Measurements from ENCODE around the gene S100PBP.
A peak's percentile ranks its signal among the peaks of the same experiment; 100 is the strongest.
"Not testable (repeated sequence)": the region's sequence is repeated elsewhere in the genome, so short reads cannot be mapped to it uniquely, and the experiment has no call there.

The S100PBP gene

DNA sequence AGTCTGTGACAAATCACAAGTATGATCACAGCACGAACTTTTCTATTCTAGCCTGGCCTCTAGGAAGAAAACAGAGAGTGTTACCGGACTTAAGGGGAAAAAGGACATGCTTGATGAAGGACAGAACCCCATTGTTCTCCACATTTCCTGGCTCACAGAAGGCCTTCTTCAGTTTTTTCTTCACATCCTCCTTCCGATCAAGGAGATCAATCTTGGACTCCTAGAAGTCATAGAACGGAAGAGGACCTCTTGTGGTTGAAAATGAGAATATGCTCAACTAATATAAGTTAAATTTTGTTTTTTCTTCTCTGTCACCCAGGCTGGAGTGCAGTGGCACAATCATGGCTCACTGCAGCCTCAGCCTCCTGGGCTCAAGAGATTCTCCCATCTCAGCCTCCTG is 30.6 kb upstream of the S100PBP start:
- no peak for DNase-seq

- not testable (repeated sequence) for DNase-seq
These were observed 28.1 kb upstream of the S100PBP start for GRCh38 chr1:32789356-32789755.

GRCh38 chr1:32791881-32792280 is 25.6 kb upstream of the S100PBP start:
- DNase-seq = no peak

GRCh38 chr1:32795763-32796162 is 21.7 kb upstream of the S100PBP start:
- DNase-seq = not testable (repeated sequence)

DNA sequence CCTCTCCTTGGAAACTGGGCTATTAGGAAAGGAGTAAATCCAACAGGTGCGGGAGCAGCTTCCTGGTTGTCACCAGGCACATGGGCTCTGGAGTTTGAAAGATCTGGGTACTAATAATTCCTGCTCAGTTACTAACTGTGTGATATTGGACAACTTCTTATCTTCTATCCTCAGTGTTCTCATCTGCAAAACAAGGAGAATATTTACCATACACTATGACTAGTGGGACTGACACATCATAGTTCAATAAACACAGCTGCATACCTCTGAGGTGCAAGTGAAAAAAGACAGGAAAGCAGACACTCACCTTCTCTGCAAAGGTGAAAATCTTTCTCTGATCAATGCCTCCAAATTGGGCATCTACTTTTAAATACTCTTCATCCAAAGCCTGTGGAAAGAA is 20.0 kb upstream of the S100PBP start:
- no peak for DNase-seq

DNA sequence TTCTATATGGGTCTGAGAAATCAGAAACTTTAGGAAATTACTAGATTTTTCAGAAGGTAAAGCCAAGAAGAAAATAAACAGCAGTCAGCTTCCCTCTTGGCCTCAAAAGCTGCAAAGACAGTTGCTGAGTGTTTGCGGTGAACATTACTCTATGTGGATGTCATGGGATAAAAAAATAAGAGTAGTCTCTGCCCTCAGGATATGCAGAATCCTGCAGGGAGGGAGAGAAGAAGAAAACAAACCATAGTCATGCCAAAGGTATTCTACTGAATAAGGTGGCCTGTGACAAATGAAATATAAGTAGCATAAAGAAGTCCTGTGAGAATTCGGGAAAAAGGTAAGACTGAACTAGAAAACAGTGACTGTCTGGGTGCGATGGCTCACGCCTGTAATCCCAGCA is 19.3 kb upstream of the S100PBP start:
- no peak for DNase-seq

DNA sequence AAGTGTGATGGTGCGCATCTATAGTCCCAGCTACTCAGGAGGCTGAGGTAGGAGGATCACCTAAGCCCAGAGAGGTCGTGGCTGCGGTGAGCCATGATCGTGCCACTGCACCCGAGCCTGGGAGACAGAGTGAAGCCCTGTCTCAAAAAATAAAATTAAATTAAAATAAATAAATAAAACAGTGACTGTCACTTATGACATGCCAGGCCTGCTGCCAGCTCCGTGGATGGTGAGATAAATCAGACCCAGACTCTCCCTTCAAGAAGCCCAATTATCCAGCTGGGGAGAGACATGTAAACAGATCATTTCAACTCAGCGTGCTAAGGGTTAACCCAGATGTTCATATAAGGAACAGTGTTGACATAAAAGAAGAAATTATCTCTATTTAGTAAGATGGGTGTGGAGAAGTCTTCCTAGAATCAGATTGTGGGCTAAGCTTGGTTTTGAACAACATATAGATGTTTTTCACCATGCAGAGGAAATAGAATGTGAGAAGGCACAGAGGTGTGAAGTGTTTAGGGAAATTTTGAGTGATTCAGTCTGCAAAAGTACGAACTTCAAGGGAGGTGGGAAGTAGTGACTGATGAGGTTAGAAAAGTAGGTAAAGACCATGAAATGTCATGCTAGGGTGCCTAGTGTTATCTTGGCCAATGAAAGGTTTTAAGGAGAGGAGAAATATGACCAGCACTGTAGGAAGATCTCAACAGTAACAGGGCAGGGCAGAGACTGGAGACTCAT is 18.6 kb upstream of the S100PBP start:
- no peak for DNase-seq

DNA sequence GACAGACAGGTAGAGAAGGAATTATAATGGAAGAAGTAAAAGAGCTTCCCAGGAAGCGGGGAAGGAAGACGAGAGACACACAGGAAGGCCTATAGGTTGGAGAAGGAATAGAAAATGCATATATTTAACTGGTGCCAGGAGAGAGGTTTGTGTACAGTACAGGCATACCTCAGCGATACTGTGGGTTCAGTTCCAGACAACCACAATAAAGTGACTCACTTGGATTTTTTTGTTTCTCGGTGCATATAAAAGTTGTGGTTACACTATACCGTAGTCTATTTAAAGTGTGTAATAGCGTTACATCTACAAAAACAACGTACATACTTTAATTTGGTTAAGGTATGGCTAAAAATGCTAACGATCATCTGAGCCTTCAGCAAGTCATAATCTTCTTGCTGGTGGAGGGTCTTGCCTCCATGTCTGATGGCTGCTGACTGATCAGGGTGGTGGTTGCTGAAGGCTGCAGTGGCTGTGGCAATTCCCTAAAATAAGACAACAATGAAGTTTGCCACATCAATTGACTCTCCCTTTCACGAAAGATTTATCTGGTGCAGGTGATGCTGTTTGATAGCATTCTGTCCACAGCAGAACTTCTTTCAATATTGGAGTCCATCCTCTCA is 16.2 kb upstream of the S100PBP start:
- no peak for DNase-seq

GRCh38 chr1:32804460-32804859 is 13.0 kb upstream of the S100PBP start:
- not testable (repeated sequence) for DNase-seq

- no peak for DNase-seq
These were observed 11.2 kb upstream of the S100PBP start for GRCh38 chr1:32806290-32806689.

DNA sequence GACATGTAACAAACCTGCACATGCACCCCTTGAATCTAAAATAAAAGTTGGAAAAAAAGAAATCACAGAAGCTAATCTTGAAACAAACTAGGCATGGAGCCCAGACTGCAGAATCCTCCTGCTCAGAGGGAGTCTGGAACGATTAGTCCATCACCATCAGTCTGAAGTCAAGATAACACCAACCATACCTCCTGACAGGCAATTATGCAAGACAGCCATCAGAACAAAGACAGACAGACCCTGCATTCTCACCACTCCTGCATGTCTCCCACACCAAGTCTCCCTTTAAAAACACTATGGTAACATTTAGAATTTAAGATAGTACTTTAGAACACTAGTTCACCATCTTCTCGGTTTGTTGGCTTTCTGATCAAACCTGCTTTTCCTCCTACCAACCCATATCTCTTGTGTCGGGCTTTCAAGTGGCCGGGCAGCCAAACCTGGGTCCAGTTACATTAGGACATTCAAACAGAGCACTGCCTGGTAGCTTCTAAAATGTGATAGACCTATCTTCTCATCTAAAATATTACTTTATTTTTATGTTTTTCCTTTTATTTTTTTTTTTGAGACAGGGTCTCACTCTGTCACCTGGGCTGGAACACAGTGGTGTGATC is 10.4 kb upstream of the S100PBP start:
- no peak for DNase-seq

DNA sequence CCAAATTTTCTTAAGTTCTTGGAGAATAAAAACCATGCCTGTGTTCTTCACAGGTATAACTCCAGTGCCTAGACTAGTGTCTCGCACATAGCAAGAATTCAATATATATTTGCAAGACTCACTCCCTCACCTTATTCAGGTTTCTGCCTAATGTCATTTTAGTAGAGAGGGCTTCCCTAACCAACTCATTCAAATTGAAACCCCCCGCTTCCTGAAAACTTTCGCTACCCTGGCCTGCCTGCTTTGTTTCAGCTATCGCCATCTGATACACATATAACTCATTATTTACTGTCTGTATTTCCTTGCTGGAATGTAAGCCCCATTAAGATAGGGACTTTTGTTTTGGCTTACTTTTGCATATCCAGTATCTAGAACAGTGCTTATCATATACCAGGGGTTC is 8.9 kb upstream of the S100PBP start:
- no peak for DNase-seq

DNA sequence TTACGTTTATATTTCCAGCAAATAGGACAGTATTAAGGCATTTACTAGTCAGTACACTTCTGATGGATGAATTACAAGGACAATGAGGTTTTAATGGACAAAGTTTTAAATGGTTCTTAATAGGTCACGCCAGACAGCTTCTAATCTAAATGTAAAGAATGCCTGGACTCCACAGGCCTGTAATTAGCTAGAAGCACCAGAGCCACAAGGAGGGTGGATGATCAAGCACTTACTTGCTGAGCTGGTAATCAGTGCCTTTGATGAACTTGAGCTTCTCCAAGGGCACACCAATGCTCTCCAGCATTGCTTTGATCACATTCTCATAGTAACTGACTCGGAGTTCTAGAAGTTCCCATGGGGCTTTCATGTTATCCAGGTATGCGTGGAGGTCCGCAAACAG is 7.1 kb upstream of the S100PBP start:
- no peak for DNase-seq

DNA sequence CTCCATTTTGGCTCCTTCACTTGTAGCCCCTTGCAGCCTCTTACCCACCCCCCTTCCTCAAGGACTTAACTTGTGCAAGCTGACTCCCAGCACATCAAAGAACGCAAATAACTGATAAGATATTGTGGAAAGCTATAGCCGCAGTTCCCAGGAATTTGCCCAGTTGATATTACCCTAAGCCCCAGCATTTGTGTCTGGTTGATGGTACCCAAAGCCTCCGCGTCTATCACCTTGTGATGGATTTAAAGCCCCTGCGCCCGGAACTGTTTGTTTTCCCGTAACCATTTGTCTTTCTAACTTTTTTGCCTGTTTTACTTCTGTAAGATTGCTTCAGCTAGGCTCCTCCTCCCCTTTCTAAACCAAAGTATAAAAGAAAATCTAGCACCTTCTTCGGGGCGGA is 6.2 kb upstream of the S100PBP start:
- DNase-seq = no peak

GRCh38 chr1:32811917-32812316 is 5.5 kb upstream of the S100PBP start:
- DNase-seq = no peak

GRCh38 chr1:32813941-32814739 is 3.3 kb upstream of the S100PBP start:
- no peak for DNase-seq

DNA sequence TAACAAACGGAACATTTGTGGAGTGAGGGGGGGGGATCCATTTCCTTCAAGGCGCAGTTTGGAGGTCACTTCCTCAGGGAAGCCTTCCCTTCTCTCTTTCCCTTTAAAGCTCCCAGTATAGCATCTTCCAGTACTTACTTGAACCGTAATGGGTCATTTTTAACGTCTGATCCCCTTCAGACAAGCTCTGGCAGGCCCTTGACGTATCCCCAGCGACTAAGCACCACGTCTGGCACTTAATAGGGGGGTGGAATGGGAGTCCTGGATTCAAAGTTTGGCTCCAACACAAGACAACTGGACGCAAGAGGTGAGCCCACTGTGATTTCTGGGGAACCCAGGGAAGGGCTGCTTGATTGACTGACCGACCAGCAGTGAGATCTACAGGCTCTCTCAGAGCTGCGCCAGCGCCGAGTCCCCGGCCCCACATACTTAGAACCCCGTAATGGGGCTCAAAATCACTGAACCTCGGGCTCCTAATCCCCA is 736 bp upstream of the S100PBP start:
- DNase-seq = no peak

DNA sequence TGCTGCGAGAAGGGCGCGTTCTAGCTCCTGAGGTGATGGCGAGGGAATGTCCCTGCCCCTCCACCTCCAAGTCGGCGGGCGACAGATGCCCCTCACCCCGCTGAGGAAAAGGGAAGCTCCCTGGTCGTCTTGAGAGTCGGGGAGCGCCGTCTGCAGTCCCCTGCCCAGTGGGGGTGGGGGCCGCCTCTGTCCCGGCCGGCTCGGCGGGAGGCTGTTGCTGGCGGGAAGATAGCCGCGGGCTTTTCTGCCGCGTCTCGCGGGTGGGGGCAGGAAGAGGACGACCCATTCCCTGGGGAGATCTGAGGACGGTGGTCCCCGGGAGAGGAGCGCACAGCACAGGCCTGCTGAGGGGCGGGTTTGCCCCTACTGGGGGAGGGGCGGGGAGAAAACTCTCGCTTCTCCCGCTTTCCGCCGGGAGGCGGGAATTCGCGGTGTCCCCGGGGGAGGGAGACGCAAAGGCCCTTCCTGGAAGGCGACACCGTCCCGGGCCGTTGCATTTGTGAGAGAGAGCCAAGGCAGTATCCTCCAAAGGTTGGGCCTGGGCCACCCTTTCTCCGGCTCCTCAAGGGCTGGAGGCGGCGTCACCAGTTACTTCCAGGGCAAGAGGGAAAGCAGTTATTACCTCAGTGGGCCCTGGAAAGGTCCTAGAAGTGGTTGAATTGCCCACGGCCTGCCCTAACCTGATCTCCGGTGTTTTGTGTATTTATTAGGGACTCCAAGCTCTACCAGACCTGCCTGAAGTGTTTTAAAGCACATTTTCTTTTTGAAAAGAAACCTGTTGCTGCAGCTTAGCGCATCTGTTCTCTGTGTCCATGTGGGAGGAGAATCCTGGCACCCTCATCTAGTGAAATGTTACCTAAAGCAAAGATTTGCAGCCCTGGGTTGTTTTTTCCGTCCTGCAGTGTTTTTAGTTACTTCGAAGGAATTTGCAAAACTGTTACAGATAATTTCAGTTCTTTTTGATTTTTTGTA is 648 bp downstream of the S100PBP start:
- peak in 2 of 4 experiments; percentile 17 to 42 for DNase-seq

DNA sequence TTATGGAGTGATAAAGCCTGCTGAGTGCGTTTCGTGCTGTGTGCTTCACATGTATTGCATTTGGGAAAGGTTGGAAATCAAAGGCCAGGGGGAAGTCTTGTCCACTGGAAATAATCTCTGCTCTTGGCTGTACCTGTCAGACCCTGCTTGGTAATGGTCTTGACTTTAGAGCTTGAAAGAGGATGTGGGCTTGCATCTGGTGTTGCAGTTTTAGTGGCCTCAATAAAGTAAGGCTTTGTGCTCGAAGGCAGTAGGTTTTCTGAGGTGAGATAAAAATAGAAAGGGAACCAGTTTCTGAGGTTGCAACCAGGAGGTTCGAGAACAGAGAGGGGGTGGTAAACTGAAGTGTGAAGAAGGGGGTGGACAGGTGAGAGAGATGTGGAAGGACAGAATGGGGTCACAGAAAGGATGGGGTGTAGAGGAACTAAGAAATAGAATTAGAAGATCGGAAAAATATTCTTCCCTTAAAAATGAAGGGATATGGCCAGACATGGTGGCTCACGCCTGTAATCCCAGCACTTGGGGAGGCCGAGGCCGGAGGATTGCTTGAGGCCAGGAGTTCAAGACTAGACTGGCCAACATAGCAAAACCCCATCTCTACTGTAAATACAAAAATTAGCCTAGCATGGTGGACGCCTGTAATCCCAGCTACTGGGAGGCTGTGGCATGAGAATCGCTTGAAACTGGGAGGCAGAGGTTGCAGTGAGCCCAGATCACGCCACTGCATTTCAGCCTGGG is 1.5 kb downstream of the S100PBP start:
- no peak for DNase-seq

GRCh38 chr1:32825181-32825580 is 7.7 kb downstream of the S100PBP start:
- DNase-seq = no peak

DNA sequence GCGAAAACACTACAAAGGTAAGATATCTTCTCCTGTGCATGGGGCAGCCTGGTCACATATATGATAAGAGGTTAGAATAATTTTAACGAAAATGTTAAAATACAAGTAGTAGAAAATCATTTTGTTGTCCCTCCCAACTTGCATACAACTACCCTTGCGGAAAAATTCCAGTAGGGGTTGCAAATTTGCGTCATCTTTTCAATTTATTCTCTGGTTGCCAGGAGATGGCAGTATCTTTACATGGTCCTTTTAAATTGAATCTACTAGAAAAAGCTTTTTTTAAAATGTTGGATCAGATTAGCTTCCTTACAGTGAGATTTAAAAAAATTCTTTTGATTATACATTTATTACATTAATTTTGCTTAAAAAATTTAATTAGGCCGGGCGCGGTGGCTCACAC is 10.9 kb downstream of the S100PBP start:
- DNase-seq = no peak
